Liver (tissue), 9 donors: ENCODE results near the gene NXPE1. TPM values are rescaled to one million over a fixed set of nuclear protein-coding genes. Genes with fewer than 3 reads are reported as not detected.

Experiments used
- DNase-seq: peaks from one replicate; pipeline ENCODE4 v3.0.0-alpha.2; 2017; ENCODE audit warnings: low spot score
- H3K27ac ChIP-seq, 2 donors: one replicate each; pipeline ENCODE4 v1.7.0; 2013; ENCODE audit warnings: inconsistent platforms in 2 of 2, low read length in 2 of 2, control low read depth in 1 of 2, low read depth in 1 of 2, mild to moderate bottlenecking in 1 of 2
- H3K27me3 ChIP-seq, 4 donors: one replicate each; pipeline versions ENCODE4 v1.6.1 to v1.7.0; 2013; ENCODE audit warnings: low read length in 3 of 4, inconsistent platforms in 1 of 4, mild to moderate bottlenecking in 1 of 4, moderate library complexity in 1 of 4; ENCODE audit not compliant: control insufficient read depth in 4 of 4, insufficient read depth in 4 of 4
- H3K36me3 ChIP-seq, 4 donors: one replicate each; pipeline versions ENCODE4 v1.6.1 to v1.7.0; 2013; ENCODE audit warnings: low read length in 3 of 4, mild to moderate bottlenecking in 3 of 4, low read depth in 1 of 4, moderate library complexity in 1 of 4; ENCODE audit not compliant: control insufficient read depth in 4 of 4, insufficient read depth in 3 of 4
- H3K4me1 ChIP-seq, 4 donors: one replicate each; pipeline versions ENCODE4 v1.6.1 to v1.7.0; 2013; ENCODE audit warnings: low read length in 3 of 4, mild to moderate bottlenecking in 3 of 4, moderate library complexity in 1 of 4; ENCODE audit not compliant: control insufficient read depth in 4 of 4, insufficient read depth in 4 of 4
- H3K4me3 ChIP-seq, 3 donors: one replicate each; pipeline versions ENCODE4 v1.6.1 to v1.7.0; 2013; ENCODE audit warnings: low read length in 3 of 3, control low read depth in 1 of 3, low read depth in 1 of 3, mild to moderate bottlenecking in 1 of 3
- H3K9ac ChIP-seq, 2 donors: one replicate each; pipeline ENCODE4 v1.7.0; 2013; ENCODE audit warnings: low read length in 2 of 2, mild to moderate bottlenecking in 2 of 2, moderate library complexity in 2 of 2, control low read depth in 1 of 2, low read depth in 1 of 2
- H3K9me3 ChIP-seq, 4 donors: one replicate each; pipeline versions ENCODE4 v1.6.1 to v1.7.0; 2013; ENCODE audit warnings: low read length in 3 of 4; ENCODE audit not compliant: control insufficient read depth in 4 of 4
- CTCF ChIP-seq: fragments of 150-350 bp; IDR thresholded peaks from 2 replicates; pipeline ENCODE4 v1.5.1; 2017; ENCODE audit warnings: improper control_type of control experiment, low read depth, low read length; ENCODE audit not compliant: missing input control
- EGR1 ChIP-seq, 2 donors: IDR thresholded peaks; 2 replicates each; pipeline ENCODE4 v1.6.1; 2016 to 2018; ENCODE audit warnings: antibody characterized with exemption in 2 of 2, low read depth in 2 of 2
- FOXA1 ChIP-seq: IDR thresholded peaks from 2 replicates; pipeline ENCODE4 v1.6.1; 2016; ENCODE audit warnings: antibody characterized with exemption
- FOXA2 ChIP-seq: IDR thresholded peaks from 2 replicates; pipeline ENCODE4 v1.6.1; 2016; ENCODE audit warnings: antibody characterized with exemption
- GABPA ChIP-seq, 2 donors: IDR thresholded peaks in 1 of 2; conservative IDR thresholded peaks in 1 of 2; 2 replicates each; pipeline ENCODE4 v1.6.1; 2016; ENCODE audit warnings: antibody characterized with exemption in 2 of 2, mild to moderate bottlenecking in 1 of 2, moderate library complexity in 1 of 2
- HNF4A ChIP-seq, 2 donors: conservative IDR thresholded peaks; 2 replicates each; pipeline ENCODE4 v1.6.1; 2016; ENCODE audit warnings: antibody characterized with exemption in 2 of 2, mild to moderate bottlenecking in 2 of 2
- HNF4G ChIP-seq: IDR thresholded peaks from 2 replicates; pipeline ENCODE4 v1.6.1; 2016; ENCODE audit warnings: antibody characterized with exemption
- JUND ChIP-seq, 2 donors: IDR thresholded peaks; 2 replicates each; pipeline ENCODE4 v1.6.1; 2016; ENCODE audit warnings: antibody characterized with exemption in 2 of 2
- MAX ChIP-seq: IDR thresholded peaks from 2 replicates; pipeline ENCODE4 v1.6.1; 2016; ENCODE audit warnings: antibody characterized with exemption
- NR2F2 ChIP-seq: IDR thresholded peaks from 2 replicates; pipeline ENCODE4 v1.6.1; 2016; ENCODE audit warnings: antibody characterized with exemption
- RAD21 ChIP-seq, 2 donors: IDR thresholded peaks; 2 replicates each; pipeline ENCODE4 v1.6.1; 2016; ENCODE audit warnings: antibody characterized with exemption in 2 of 2, mild to moderate bottlenecking in 2 of 2
- RXRA ChIP-seq, 2 donors: IDR thresholded peaks; 2 replicates each; pipeline ENCODE4 v1.6.1; 2017 to 2018; ENCODE audit warnings: antibody characterized with exemption in 2 of 2, mild to moderate bottlenecking in 1 of 2
- SP1 ChIP-seq: IDR thresholded peaks from 2 replicates; pipeline ENCODE4 v1.6.1; 2018; ENCODE audit warnings: antibody characterized with exemption, mild to moderate bottlenecking
- TAF1 ChIP-seq: conservative IDR thresholded peaks from 2 replicates; pipeline ENCODE4 v1.6.1; 2016; ENCODE audit warnings: antibody characterized with exemption, mild to moderate bottlenecking
- YY1 ChIP-seq: IDR thresholded peaks from 2 replicates; pipeline ENCODE4 v1.6.1; 2016; ENCODE audit warnings: antibody characterized with exemption, mild to moderate bottlenecking
- WGBS: extraction: QIAGEN DNeasy Blood & Tissue Kit; methylation state at CpG from one replicate; pipeline ENCODE4 v1.1.7; 2013; 5-methylcytosine and 5-hydroxymethylcytosine counted together
- polyA plus RNA-seq, 2 donors: library from polyadenylated mRNA; stranded (reverse) in 1 of 2; unstranded in 1 of 2; fragments of 200-250 nt in 1 of 2; fragments of >200 nt in 1 of 2; fragmentation: Nextera tagmentation in 1 of 2; extraction: Ambion mirVana in 1 of 2; gene quantifications; one replicate each; pipeline versions ENCODE4 v1.2.1 to v1.2.3, GENCODE V29; 2013 to 2015
- total RNA-seq, 2 donors: library from RNA; depleted of rRNA; stranded (reverse); fragments of >200 nt; gene quantifications; one replicate each; pipeline ENCODE4 v1.2.3, GENCODE V29; 2014
- TF ChIP-seq, protein P1 (sequence below): IDR thresholded peaks from 2 replicates; pipeline ENCODE4 v1.6.1; 2016; ENCODE audit warnings: antibody characterized with exemption, mild to moderate bottlenecking
- TF ChIP-seq, protein P2 (sequence below): IDR thresholded peaks from 2 replicates; pipeline ENCODE4 v1.6.1; 2016; ENCODE audit warnings: antibody characterized with exemption
- TF ChIP-seq, protein P3 (sequence below): IDR thresholded peaks from 2 replicates; pipeline ENCODE4 v1.6.1; 2016; ENCODE audit warnings: antibody characterized with exemption
- donor health status: healthy.
- donor health status: healthy.
- donor health status: healthy.
- donor health status: healthy.
- donor health status: healthy.

The NXPE1 gene
- total and polyA plus RNA-seq, 4 donors: not detected

DNA sequence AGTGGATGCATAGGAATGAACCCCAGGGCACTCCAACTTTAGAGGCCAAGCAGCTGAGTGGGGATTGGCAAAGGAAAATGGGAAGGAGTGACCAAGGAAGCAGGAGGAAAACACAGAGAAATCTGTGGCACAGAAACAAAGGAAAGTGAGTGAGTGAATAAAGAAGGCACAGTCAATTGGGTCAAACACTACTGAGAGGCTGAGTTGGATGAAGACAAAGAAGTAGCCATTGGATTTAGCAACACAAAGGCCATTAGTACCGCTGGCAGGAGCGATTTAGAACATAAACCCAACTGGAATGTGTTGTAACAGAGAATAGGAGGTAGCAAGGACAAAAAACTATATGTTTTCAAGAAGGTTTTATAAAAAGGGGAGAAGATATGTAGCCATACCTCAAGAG lies 6.6 kb upstream of the NXPE1 start:
- WGBS: 35% methylated on average over 2 of the region's 2 CpGs
- DNase-seq: no peak
- no peak overlapping the region for H3K9ac ChIP-seq
- no peaks in the 10 kb centered on the region for H3K36me3 ChIP-seq
- no peaks in the 10 kb centered on the region for H3K9me3 ChIP-seq
- H3K27ac ChIP-seq: no peak overlapping the region
- H3K27me3 ChIP-seq: no peaks in the 10 kb centered on the region
- H3K4me3 ChIP-seq: no peak overlapping the region
- no peaks in the 10 kb centered on the region for H3K4me1 ChIP-seq
- TF ChIP-seq YY1 (no peak), HNF4G (no peak), FOXA1 (no peak), SP1 (no peak), CTCF (no peak), EGR1 (IDR thresholded peaks at IDR 0.05; ENCODE audit: low read depth in 2 of 2) (no peak), MAX (no peak), RAD21 (IDR thresholded peaks at IDR 0.05) (no peak), NR2F2 (no peak), FOXA2 (no peak), GABPA (IDR thresholded peaks at IDR 0.05 in 1 of 2, conservative IDR thresholded peaks at IDR 0.05 in 1 of 2) (no peak), JUND (IDR thresholded peaks at IDR 0.05) (no peak), RXRA (IDR thresholded peaks at IDR 0.05) (no peak), TAF1 (no peak), HNF4A (conservative IDR thresholded peaks at IDR 0.05) (no peak)
- TF ChIP-seq, protein P1, sequence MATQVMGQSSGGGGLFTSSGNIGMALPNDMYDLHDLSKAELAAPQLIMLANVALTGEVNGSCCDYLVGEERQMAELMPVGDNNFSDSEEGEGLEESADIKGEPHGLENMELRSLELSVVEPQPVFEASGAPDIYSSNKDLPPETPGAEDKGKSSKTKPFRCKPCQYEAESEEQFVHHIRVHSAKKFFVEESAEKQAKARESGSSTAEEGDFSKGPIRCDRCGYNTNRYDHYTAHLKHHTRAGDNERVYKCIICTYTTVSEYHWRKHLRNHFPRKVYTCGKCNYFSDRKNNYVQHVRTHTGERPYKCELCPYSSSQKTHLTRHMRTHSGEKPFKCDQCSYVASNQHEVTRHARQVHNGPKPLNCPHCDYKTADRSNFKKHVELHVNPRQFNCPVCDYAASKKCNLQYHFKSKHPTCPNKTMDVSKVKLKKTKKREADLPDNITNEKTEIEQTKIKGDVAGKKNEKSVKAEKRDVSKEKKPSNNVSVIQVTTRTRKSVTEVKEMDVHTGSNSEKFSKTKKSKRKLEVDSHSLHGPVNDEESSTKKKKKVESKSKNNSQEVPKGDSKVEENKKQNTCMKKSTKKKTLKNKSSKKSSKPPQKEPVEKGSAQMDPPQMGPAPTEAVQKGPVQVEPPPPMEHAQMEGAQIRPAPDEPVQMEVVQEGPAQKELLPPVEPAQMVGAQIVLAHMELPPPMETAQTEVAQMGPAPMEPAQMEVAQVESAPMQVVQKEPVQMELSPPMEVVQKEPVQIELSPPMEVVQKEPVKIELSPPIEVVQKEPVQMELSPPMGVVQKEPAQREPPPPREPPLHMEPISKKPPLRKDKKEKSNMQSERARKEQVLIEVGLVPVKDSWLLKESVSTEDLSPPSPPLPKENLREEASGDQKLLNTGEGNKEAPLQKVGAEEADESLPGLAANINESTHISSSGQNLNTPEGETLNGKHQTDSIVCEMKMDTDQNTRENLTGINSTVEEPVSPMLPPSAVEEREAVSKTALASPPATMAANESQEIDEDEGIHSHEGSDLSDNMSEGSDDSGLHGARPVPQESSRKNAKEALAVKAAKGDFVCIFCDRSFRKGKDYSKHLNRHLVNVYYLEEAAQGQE: no peak
- TF ChIP-seq, protein P2, sequence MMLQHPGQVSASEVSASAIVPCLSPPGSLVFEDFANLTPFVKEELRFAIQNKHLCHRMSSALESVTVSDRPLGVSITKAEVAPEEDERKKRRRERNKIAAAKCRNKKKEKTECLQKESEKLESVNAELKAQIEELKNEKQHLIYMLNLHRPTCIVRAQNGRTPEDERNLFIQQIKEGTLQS: no peak
- TF ChIP-seq, protein P3, sequence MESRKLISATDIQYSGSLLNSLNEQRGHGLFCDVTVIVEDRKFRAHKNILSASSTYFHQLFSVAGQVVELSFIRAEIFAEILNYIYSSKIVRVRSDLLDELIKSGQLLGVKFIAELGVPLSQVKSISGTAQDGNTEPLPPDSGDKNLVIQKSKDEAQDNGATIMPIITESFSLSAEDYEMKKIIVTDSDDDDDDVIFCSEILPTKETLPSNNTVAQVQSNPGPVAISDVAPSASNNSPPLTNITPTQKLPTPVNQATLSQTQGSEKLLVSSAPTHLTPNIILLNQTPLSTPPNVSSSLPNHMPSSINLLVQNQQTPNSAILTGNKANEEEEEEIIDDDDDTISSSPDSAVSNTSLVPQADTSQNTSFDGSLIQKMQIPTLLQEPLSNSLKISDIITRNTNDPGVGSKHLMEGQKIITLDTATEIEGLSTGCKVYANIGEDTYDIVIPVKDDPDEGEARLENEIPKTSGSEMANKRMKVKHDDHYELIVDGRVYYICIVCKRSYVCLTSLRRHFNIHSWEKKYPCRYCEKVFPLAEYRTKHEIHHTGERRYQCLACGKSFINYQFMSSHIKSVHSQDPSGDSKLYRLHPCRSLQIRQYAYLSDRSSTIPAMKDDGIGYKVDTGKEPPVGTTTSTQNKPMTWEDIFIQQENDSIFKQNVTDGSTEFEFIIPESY: no peak
